ENCODE results near the gene NEDD9.

NEDD9 gene

GRCh38 chr6:11204005-11204399, 28.5 kb downstream of the NEDD9 start:
- TF ChIP-seq POLR2AphosphoS5 (IDR thresholded peaks at IDR 0.05; ENCODE audit: low read depth) (no peak), SPI1 (IDR thresholded peaks at IDR 0.05; ENCODE audit: borderline replicate concordance, low read depth) (no peak), GABPA (IDR thresholded peaks at IDR 0.05; ENCODE audit: low read depth) (no peak), REST (IDR thresholded peaks at IDR 0.05; ENCODE audit: insufficient replicate concordance, low read depth) (no peak)
- TF ChIP-seq, protein P1, sequence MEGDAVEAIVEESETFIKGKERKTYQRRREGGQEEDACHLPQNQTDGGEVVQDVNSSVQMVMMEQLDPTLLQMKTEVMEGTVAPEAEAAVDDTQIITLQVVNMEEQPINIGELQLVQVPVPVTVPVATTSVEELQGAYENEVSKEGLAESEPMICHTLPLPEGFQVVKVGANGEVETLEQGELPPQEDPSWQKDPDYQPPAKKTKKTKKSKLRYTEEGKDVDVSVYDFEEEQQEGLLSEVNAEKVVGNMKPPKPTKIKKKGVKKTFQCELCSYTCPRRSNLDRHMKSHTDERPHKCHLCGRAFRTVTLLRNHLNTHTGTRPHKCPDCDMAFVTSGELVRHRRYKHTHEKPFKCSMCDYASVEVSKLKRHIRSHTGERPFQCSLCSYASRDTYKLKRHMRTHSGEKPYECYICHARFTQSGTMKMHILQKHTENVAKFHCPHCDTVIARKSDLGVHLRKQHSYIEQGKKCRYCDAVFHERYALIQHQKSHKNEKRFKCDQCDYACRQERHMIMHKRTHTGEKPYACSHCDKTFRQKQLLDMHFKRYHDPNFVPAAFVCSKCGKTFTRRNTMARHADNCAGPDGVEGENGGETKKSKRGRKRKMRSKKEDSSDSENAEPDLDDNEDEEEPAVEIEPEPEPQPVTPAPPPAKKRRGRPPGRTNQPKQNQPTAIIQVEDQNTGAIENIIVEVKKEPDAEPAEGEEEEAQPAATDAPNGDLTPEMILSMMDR (IDR thresholded peaks at IDR 0.05; ENCODE audit: insufficient read depth, low read length), result no peak
- Histone ChIP-seq H3K27ac (replicated peaks) (no peak overlapping the region), H3K4me3 (replicated peaks; ENCODE audit: insufficient read depth, low read length) (no peak overlapping the region), H3K27me3 (ENCODE audit: insufficient read depth, poor library complexity, severe bottlenecking) (no peaks in the 10 kb centered on the region)
- DNase-seq (ENCODE audit: low read depth in 1 of 2, low spot score in 1 of 2), result no peak

DNA sequence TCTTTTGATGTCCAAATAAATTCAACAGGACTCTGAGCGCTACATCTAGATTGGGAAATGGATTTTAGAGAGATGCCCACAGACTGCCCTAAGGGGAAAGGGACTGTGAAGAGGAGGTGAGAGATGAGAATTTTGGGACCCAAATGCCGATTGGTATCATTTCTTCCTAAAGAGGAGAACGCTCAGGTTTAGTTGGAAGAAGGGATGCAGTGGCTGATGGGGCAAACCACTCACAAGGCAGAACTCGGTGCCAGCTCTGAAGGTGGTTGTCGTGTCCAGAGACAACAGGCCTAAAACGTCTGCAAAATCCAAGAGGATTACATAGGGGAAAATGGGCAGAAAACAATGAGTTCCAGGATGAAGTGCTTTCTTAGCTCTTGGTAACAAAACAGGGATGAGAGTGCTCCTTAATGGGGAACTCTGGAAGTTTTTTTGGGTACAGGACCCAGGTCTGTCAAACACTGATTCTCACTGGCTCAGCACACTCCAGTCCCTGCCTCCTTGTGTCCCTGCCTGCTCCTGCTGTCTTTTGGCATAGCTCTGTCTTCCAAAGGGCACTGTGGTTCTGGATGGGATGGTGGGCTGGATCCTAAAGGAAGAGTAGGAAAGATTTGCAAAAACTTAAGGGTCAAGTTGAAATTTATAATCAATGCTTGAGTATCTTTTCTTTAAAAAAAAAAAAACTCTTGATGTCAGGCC, 29.0 kb downstream of the NEDD9 start:
- H3K4me3 ChIP-seq (replicated peaks; ENCODE audit: insufficient read depth, low read length), result no peak overlapping the region
- H3K27ac ChIP-seq (replicated peaks), result no peak overlapping the region
- no peaks in the 10 kb centered on the region for H3K27me3 ChIP-seq (ENCODE audit: insufficient read depth, poor library complexity, severe bottlenecking)
- TF ChIP-seq SPI1 (IDR thresholded peaks at IDR 0.05; ENCODE audit: borderline replicate concordance, low read depth) (no peak), POLR2AphosphoS5 (IDR thresholded peaks at IDR 0.05; ENCODE audit: low read depth) (no peak), GABPA (IDR thresholded peaks at IDR 0.05; ENCODE audit: low read depth) (no peak), REST (IDR thresholded peaks at IDR 0.05; ENCODE audit: insufficient replicate concordance, low read depth) (no peak)
- TF ChIP-seq, protein P1 (IDR thresholded peaks at IDR 0.05; ENCODE audit: insufficient read depth, low read length), result no peak
- DNase-seq (ENCODE audit: low read depth in 1 of 2, low spot score in 1 of 2), result no peak

GRCh38 chr6:11202513-11203305, 29.8 kb downstream of the NEDD9 start:
- TF ChIP-seq POLR2AphosphoS5 (IDR thresholded peaks at IDR 0.05; ENCODE audit: low read depth), result no peak
- TF ChIP-seq, protein P1 (IDR thresholded peaks at IDR 0.05; ENCODE audit: insufficient read depth, low read length), result no peak
- TF ChIP-seq REST (IDR thresholded peaks at IDR 0.05; ENCODE audit: insufficient replicate concordance, low read depth), result no peak
- no peak for TF ChIP-seq GABPA (IDR thresholded peaks at IDR 0.05; ENCODE audit: low read depth)
- TF ChIP-seq SPI1 (IDR thresholded peaks at IDR 0.05; ENCODE audit: borderline replicate concordance, low read depth), result no peak
- DNase-seq (ENCODE audit: low read depth in 1 of 2, low spot score in 1 of 2), result no peak
- no peak overlapping the region for H3K4me3 ChIP-seq (replicated peaks; ENCODE audit: insufficient read depth, low read length)
- no peak overlapping the region for H3K27ac ChIP-seq (replicated peaks)
- no peaks in the 10 kb centered on the region for H3K27me3 ChIP-seq (ENCODE audit: insufficient read depth, poor library complexity, severe bottlenecking)

Measured in HL-60 (cell line).